GM19438 (cell line): ENCODE data around the gene EMID1.
"Not testable (repeated sequence)": the region's sequence is repeated elsewhere in the genome, so short reads cannot be mapped to it uniquely, and the experiment has no call there.

ENCODE experiments used
- ATAC-seq: cut with Tn5 transposase; IDR thresholded peaks from one replicate; pipeline ENCODE4 v1.9.1; 2021; ENCODE audit warnings: low read depth; ENCODE audit not compliant: unreplicated experiment

Gene EMID1

GRCh38 chr22:29226351-29226981 lies 20.8 kb downstream of the EMID1 start:
- no peak for ATAC-seq

- ATAC-seq = no peak
Measured at GRCh38 chr22:29230972-29231875, 25.5 kb downstream of the EMID1 start.

- ATAC-seq = no peak
Measured at GRCh38 chr22:29231971-29232959, 26.6 kb downstream of the EMID1 start.

GRCh38 chr22:29233277-29233877 lies 27.7 kb downstream of the EMID1 start:
- ATAC-seq = no peak

GRCh38 chr22:29240481-29240880 lies 34.8 kb downstream of the EMID1 start:
- ATAC-seq = not testable (repeated sequence)

GRCh38 chr22:29243874-29244446 lies 38.3 kb downstream of the EMID1 start:
- ATAC-seq = no peak

GRCh38 chr22:29244785-29245625 lies 39.3 kb downstream of the EMID1 start:
- ATAC-seq = no peak

GRCh38 chr22:29245626-29246385 lies 40.1 kb downstream of the EMID1 start:
- ATAC-seq = no peak

GRCh38 chr22:29247891-29248290 lies 42.2 kb downstream of the EMID1 start:
- not testable (repeated sequence) for ATAC-seq

- no peak for ATAC-seq
Measured at GRCh38 chr22:29251265-29251664, 45.6 kb downstream of the EMID1 start.

- ATAC-seq = no peak
Measured at GRCh38 chr22:29251981-29252911, 46.5 kb downstream of the EMID1 start.

- ATAC-seq = no peak
Measured at GRCh38 chr22:29253561-29254285, 48.0 kb downstream of the EMID1 start.

- ATAC-seq = no peak
Measured at GRCh38 chr22:29254286-29254660, 48.6 kb downstream of the EMID1 start.

- no peak for ATAC-seq
Measured at GRCh38 chr22:29255064-29255621, 49.4 kb downstream of the EMID1 start.

- no peak for ATAC-seq
Measured at GRCh38 chr22:29256606-29257325, 51.1 kb downstream of the EMID1 start.

GRCh38 chr22:29257751-29258181 lies 52.1 kb downstream of the EMID1 start:
- no peak for ATAC-seq
